Panc1 (cell line): ENCODE results near the gene LRRK1.

Experiments used
- POLR2AphosphoS5 ChIP-seq: IDR thresholded peaks from 2 replicates; pipeline ENCODE4 v1.6.1; 2012; ENCODE audit warnings: mild to moderate bottlenecking, low read depth, low read length, moderate library complexity
- REST ChIP-seq, 2 experiments: IDR thresholded peaks; 2 replicates each; pipeline ENCODE4 v1.6.1; 2011 to 2012; ENCODE audit warnings: low read depth in 2 of 2, control low read depth in 1 of 2, low read length in 1 of 2, mild to moderate bottlenecking in 1 of 2, moderate library complexity in 1 of 2; ENCODE audit not compliant: insufficient read depth in 1 of 2
- SIN3A ChIP-seq: IDR thresholded peaks from 2 replicates; pipeline ENCODE4 v1.6.1; 2012; ENCODE audit warnings: low read depth, mild to moderate bottlenecking, low read length, moderate library complexity, borderline replicate concordance; ENCODE audit not compliant: insufficient read depth
- TCF7L2 ChIP-seq: IDR thresholded peaks from 2 replicates; pipeline ENCODE4 v1.6.1; 2011; ENCODE audit warnings: mild to moderate bottlenecking, low read depth, low read length, inconsistent platforms
- TF ChIP-seq, protein P1 (sequence below): fragments of 450-650 bp; IDR thresholded peaks from 2 replicates; pipeline ENCODE4 v1.5.1; 2017; ENCODE audit warnings: mild to moderate bottlenecking

- TF ChIP-seq, protein P1, sequence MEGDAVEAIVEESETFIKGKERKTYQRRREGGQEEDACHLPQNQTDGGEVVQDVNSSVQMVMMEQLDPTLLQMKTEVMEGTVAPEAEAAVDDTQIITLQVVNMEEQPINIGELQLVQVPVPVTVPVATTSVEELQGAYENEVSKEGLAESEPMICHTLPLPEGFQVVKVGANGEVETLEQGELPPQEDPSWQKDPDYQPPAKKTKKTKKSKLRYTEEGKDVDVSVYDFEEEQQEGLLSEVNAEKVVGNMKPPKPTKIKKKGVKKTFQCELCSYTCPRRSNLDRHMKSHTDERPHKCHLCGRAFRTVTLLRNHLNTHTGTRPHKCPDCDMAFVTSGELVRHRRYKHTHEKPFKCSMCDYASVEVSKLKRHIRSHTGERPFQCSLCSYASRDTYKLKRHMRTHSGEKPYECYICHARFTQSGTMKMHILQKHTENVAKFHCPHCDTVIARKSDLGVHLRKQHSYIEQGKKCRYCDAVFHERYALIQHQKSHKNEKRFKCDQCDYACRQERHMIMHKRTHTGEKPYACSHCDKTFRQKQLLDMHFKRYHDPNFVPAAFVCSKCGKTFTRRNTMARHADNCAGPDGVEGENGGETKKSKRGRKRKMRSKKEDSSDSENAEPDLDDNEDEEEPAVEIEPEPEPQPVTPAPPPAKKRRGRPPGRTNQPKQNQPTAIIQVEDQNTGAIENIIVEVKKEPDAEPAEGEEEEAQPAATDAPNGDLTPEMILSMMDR: no peak
- no peak for TF ChIP-seq POLR2AphosphoS5
- TF ChIP-seq SIN3A: no peak
- no peak for TF ChIP-seq REST (IDR thresholded peaks at IDR 0.05; ENCODE audit: insufficient read depth in 1 of 2, low read depth in 2 of 2, low read length in 1 of 2)
- TF ChIP-seq TCF7L2: no peak
Measured at GRCh38 chr15:101028321-101028720, 109.2 kb downstream of the LRRK1 start.
